HG02840 (cell line): ENCODE data around the gene NUAK1.

Experiments used
- ATAC-seq: cut with Tn5 transposase; IDR thresholded peaks from one replicate; pipeline ENCODE4 v1.9.1; 2021; ENCODE audit warnings: mild to moderate bottlenecking, moderate library complexity, moderate number of reproducible peaks; ENCODE audit not compliant: unreplicated experiment, low FRiP score

NUAK1 gene

GRCh38 chr12:106113824-106114446, 24.8 kb downstream of the NUAK1 start:
- ATAC-seq = no peak

GRCh38 chr12:106113446-106113823, 25.3 kb downstream of the NUAK1 start:
- no peak for ATAC-seq

GRCh38 chr12:106113042-106113441, 25.7 kb downstream of the NUAK1 start:
- no peak for ATAC-seq

GRCh38 chr12:106112145-106112821, 26.5 kb downstream of the NUAK1 start:
- no peak for ATAC-seq

- ATAC-seq = no peak
Observed at GRCh38 chr12:106110626-106111300, 28.0 kb downstream of the NUAK1 start.

GRCh38 chr12:106109168-106109910, 29.4 kb downstream of the NUAK1 start:
- no peak for ATAC-seq

- no peak for ATAC-seq
Observed at GRCh38 chr12:106108185-106108835, 30.4 kb downstream of the NUAK1 start.

GRCh38 chr12:106107566-106107965, 31.2 kb downstream of the NUAK1 start:
- ATAC-seq = no peak

GRCh38 chr12:106106892-106107291, 31.9 kb downstream of the NUAK1 start:
- ATAC-seq = no peak

- no peak for ATAC-seq
Observed at GRCh38 chr12:106106061-106106566, 32.6 kb downstream of the NUAK1 start.

- ATAC-seq = no peak
Observed at GRCh38 chr12:106101803-106102202, 37.0 kb downstream of the NUAK1 start.

- ATAC-seq = no peak
Observed at GRCh38 chr12:106098691-106099200, 40.0 kb downstream of the NUAK1 start.

- no peak for ATAC-seq
Observed at GRCh38 chr12:106097011-106097410, 41.7 kb downstream of the NUAK1 start.

- ATAC-seq = no peak
Observed at GRCh38 chr12:106096376-106096775, 42.4 kb downstream of the NUAK1 start.

GRCh38 chr12:106094304-106094703, 44.5 kb downstream of the NUAK1 start:
- no peak for ATAC-seq

- ATAC-seq = no peak
Observed at GRCh38 chr12:106093246-106093645, 45.5 kb downstream of the NUAK1 start.

GRCh38 chr12:106091446-106091820, 47.3 kb downstream of the NUAK1 start:
- ATAC-seq = no peak

GRCh38 chr12:106090591-106091445, 47.9 kb downstream of the NUAK1 start:
- no peak for ATAC-seq

GRCh38 chr12:106089935-106090334, 48.8 kb downstream of the NUAK1 start:
- no peak for ATAC-seq
